GM23338 (cell line): ENCODE data around the gene HTR1D. TPM values are rescaled to one million over a fixed set of nuclear protein-coding genes. Genes with fewer than 3 reads are reported as not detected.

ENCODE experiments used
- ATAC-seq: fragments of 200-7000 bp; cut with Tn5 transposase; 3 replicates; pipeline ENCODE4 v1.9.1; 2020
- DNase-seq: peaks from one replicate; pipeline ENCODE4 v3.0.0-alpha.2; 2015; ENCODE audit warnings: low spot score
- H2AFZ ChIP-seq: fragments of 200-600 bp; sonication (generic); 2 replicates; pipeline ENCODE4 v1.8.0; 2016; ENCODE audit warnings: antibody characterized with exemption, mild to moderate bottlenecking, moderate library complexity
- H3F3A ChIP-seq: fragments of 200-600 bp; sonication (generic); replicated peaks from 2 replicates; pipeline ENCODE4 v1.8.0; 2017; ENCODE audit warnings: antibody characterized with exemption, mixed run types, low read depth
- H3K27ac ChIP-seq: fragments of 200-600 bp; sonication (generic); 2 replicates; pipeline ENCODE4 v1.6.1; 2016; ENCODE audit warnings: low read depth
- H3K27me3 ChIP-seq: fragments of 200-600 bp; sonication (generic); 2 replicates; pipeline ENCODE4 v1.8.0; 2016; ENCODE audit warnings: mild to moderate bottlenecking, mixed run types, moderate library complexity; ENCODE audit not compliant: insufficient read depth
- H3K36me3 ChIP-seq: fragments of 200-600 bp; sonication (generic); 2 replicates; pipeline ENCODE4 v1.8.0; 2016; ENCODE audit warnings: mild to moderate bottlenecking; ENCODE audit not compliant: insufficient read depth
- H3K4me1 ChIP-seq: fragments of 200-600 bp; sonication (generic); 2 replicates; pipeline ENCODE4 v1.8.0; 2016; ENCODE audit warnings: mild to moderate bottlenecking, moderate library complexity; ENCODE audit not compliant: insufficient read depth
- H3K4me2 ChIP-seq: fragments of 200-600 bp; sonication (generic); 2 replicates; pipeline ENCODE4 v1.7.1; 2017; ENCODE audit warnings: mixed run types
- H3K4me3 ChIP-seq: fragments of 200-600 bp; sonication (generic); 2 replicates; pipeline ENCODE4 v1.6.1; 2016; ENCODE audit warnings: mixed run types
- H3K79me2 ChIP-seq: fragments of 200-600 bp; sonication (generic); replicated peaks from 2 replicates; pipeline ENCODE4 v1.8.0; 2017; ENCODE audit warnings: mild to moderate bottlenecking; ENCODE audit not compliant: insufficient read depth
- H3K9me2 ChIP-seq: fragments of 200-600 bp; sonication (generic); 2 replicates; pipeline ENCODE4 v1.8.0; 2017; ENCODE audit not compliant: insufficient read depth
- H4K20me1 ChIP-seq: fragments of 200-600 bp; sonication (generic); replicated peaks from 2 replicates; pipeline ENCODE4 v1.8.0; 2017; ENCODE audit warnings: mild to moderate bottlenecking; ENCODE audit not compliant: insufficient read depth
- H3K27ac Mint-ChIP-seq: 2 replicates; pipeline ENCODE4 v1.8.0; 2020; ENCODE audit warnings: inconsistent platforms, mild to moderate bottlenecking, moderate library complexity, mixed read lengths
- H3K27me3 Mint-ChIP-seq: 3 replicates; pipeline ENCODE4 v1.8.0; 2022; ENCODE audit warnings: low read depth, mild to moderate bottlenecking, moderate library complexity, mixed read lengths, inconsistent platforms; ENCODE audit not compliant: insufficient read depth, poor library complexity
- H3K36me3 Mint-ChIP-seq: 3 replicates; pipeline ENCODE4 v1.8.0; 2021; ENCODE audit warnings: low read depth, mild to moderate bottlenecking, inconsistent platforms, moderate library complexity, mixed read lengths
- H3K4me1 Mint-ChIP-seq: 3 replicates; pipeline ENCODE4 v1.8.0; 2020; ENCODE audit warnings: mild to moderate bottlenecking, inconsistent platforms, mixed read lengths
- H3K4me3 Mint-ChIP-seq: 3 replicates; pipeline ENCODE4 v1.8.0; 2021; ENCODE audit warnings: moderate library complexity, mild to moderate bottlenecking, inconsistent platforms, mixed read lengths
- H3K9me3 Mint-ChIP-seq: 3 replicates; pipeline ENCODE4 v1.8.0; 2020; ENCODE audit warnings: moderate library complexity, mild to moderate bottlenecking, inconsistent platforms, mixed read lengths
- CREB1 ChIP-seq: fragments of 250-450 bp; sonication (Bioruptor Pico); IDR thresholded peaks from 2 replicates; pipeline ENCODE4 v1.5.0; 2020; ENCODE audit warnings: low read depth, mild to moderate bottlenecking, moderate library complexity
- CTCF ChIP-seq, 2 experiments: fragments of 200-600 bp in 1 of 2; sonication (generic) in 1 of 2; conservative IDR thresholded peaks; 2 replicates each; pipeline versions ENCODE4 v1.5.1 to v1.6.1; 2016 to 2017; ENCODE audit warnings: antibody characterized with exemption in 2 of 2, low read depth in 2 of 2, mild to moderate bottlenecking in 2 of 2, moderate library complexity in 1 of 2
- EZH2 ChIP-seq: fragments of 200-600 bp; sonication (generic); IDR thresholded peaks from one replicate; pipeline ENCODE4 v1.8.0; 2017; ENCODE audit warnings: antibody characterized with exemption, mild to moderate bottlenecking, low read depth; ENCODE audit not compliant: unreplicated experiment
- JUNB ChIP-seq: IDR thresholded peaks from one replicate; pipeline ENCODE4 v1.6.1; 2016; ENCODE audit warnings: antibody characterized with exemption; ENCODE audit not compliant: unreplicated experiment
- NANOG ChIP-seq: IDR thresholded peaks from 2 replicates; pipeline ENCODE4 v1.6.1; 2016; ENCODE audit warnings: antibody characterized with exemption, borderline replicate concordance
- STAT1 ChIP-seq: IDR thresholded peaks from one replicate; pipeline ENCODE4 v1.6.1; 2016; ENCODE audit warnings: antibody characterized with exemption; ENCODE audit not compliant: unreplicated experiment
- ZNF114 ChIP-seq: fragments of 250-450 bp; sonication (Bioruptor Pico); IDR thresholded peaks from 2 replicates; pipeline ENCODE4 v1.5.0; 2020; ENCODE audit warnings: mild to moderate bottlenecking, moderate library complexity
- polyA plus RNA-seq: library from polyadenylated mRNA; unstranded; fragments of >200 nt; fragmentation: Nextera tagmentation; extraction: Ambion mirVana; gene quantifications from 2 replicates; pipeline ENCODE4 v1.2.1, GENCODE V29; 2016
- total RNA-seq: library from RNA; depleted of rRNA; stranded (reverse); fragments of >200 nt; shearing (Covaris generic); gene quantifications from 2 replicates; pipeline ENCODE4 v1.2.3, GENCODE V29; 2014
- TF ChIP-seq, protein P1 (sequence below): fragments of 250-450 bp; sonication (Bioruptor Pico); IDR thresholded peaks from 2 replicates; pipeline ENCODE4 v1.5.0; 2020; ENCODE audit warnings: mild to moderate bottlenecking, moderate library complexity
- TF ChIP-seq, protein P2 (sequence below): IDR thresholded peaks from one replicate; pipeline ENCODE4 v1.6.1; 2018; ENCODE audit warnings: antibody characterized with exemption; ENCODE audit not compliant: unreplicated experiment

The HTR1D gene
- total and polyA plus RNA-seq, 2 experiments from 2014 or later = 2.4 to 4.1 TPM

- peaks cover 16% of the 10 kb centered on the region for H3K4me1 Mint-ChIP-seq
- peaks cover 16% of the 10 kb centered on the region; the same call in 1 of the 2 replicates for H3K4me1 ChIP-seq
- peaks cover 20% of the 10 kb centered on the region for H3K27me3 Mint-ChIP-seq
- no peak overlapping the region for H3K4me3 Mint-ChIP-seq
- H3F3A ChIP-seq = 0 out of 2 replicates have a peak, but pooled peaks cover 4% of the 10 kb centered on the region
- DNase-seq = no peak
- ATAC-seq = no peak
- no peak overlapping the region for H3K4me3 ChIP-seq
- H3K36me3 ChIP-seq = no peaks in the 10 kb centered on the region
- H3K9me2 ChIP-seq = no peaks in the 10 kb centered on the region
- H3K79me2 ChIP-seq = no peaks in the 10 kb centered on the region
- no peak overlapping the region for H3K4me2 ChIP-seq
- H4K20me1 ChIP-seq = no peaks in the 10 kb centered on the region
- no peak overlapping the region for H2AFZ ChIP-seq
- no peak overlapping the region for H3K27ac Mint-ChIP-seq
- H3K27me3 ChIP-seq = peaks cover 15% of the 10 kb centered on the region
- TF ChIP-seq STAT1 = no peak
- TF ChIP-seq CREB1 (CRISPR knock-in tag) = no peak
- H3K9me3 Mint-ChIP-seq = no peaks in the 10 kb centered on the region; the same call in 2 of the 3 replicates
- H3K36me3 Mint-ChIP-seq = no peaks in the 10 kb centered on the region
- H3K27ac ChIP-seq = no peak overlapping the region
Observed at GRCh38 chr1:23222742-23223141, 5.4 kb upstream of the HTR1D start.

GRCh38 chr1:23222331-23222730 lies 5.0 kb upstream of the HTR1D start:
- Histone ChIP-seq H3K9me2 (no peaks in the 10 kb centered on the region), H3K79me2 (no peaks in the 10 kb centered on the region), H3K4me2 (no peak overlapping the region), H4K20me1 (no peaks in the 10 kb centered on the region), H3K36me3 (no peaks in the 10 kb centered on the region), H3K27ac (no peak overlapping the region), H3F3A (0 out of 2 replicates have a peak, but pooled peaks cover 5% of the 10 kb centered on the region), H3K4me1 (peaks cover 18% of the 10 kb centered on the region; the same call in 1 of the 2 replicates), H3K4me3 (no peak overlapping the region), H2AFZ (no peak overlapping the region), H3K27me3 (peaks cover 18% of the 10 kb centered on the region)
- no peaks in the 10 kb centered on the region for H3K36me3 Mint-ChIP-seq
- H3K4me1 Mint-ChIP-seq = peaks cover 17% of the 10 kb centered on the region
- ATAC-seq = no peak
- H3K27ac Mint-ChIP-seq = no peak overlapping the region
- no peak overlapping the region for H3K4me3 Mint-ChIP-seq
- H3K9me3 Mint-ChIP-seq = no peaks in the 10 kb centered on the region; the same call in 2 of the 3 replicates
- H3K27me3 Mint-ChIP-seq = peaks cover 21% of the 10 kb centered on the region
- DNase-seq = no peak
- TF ChIP-seq JUNB (no peak), NANOG (no peak), EZH2 (no peak), STAT1 (no peak), CTCF (conservative IDR thresholded peaks at IDR 0.05; ENCODE audit: low read depth in 2 of 2) (no peak), ZNF114 (no peak), CREB1 (CRISPR knock-in tag) (no peak)
- TF ChIP-seq, protein P1, sequence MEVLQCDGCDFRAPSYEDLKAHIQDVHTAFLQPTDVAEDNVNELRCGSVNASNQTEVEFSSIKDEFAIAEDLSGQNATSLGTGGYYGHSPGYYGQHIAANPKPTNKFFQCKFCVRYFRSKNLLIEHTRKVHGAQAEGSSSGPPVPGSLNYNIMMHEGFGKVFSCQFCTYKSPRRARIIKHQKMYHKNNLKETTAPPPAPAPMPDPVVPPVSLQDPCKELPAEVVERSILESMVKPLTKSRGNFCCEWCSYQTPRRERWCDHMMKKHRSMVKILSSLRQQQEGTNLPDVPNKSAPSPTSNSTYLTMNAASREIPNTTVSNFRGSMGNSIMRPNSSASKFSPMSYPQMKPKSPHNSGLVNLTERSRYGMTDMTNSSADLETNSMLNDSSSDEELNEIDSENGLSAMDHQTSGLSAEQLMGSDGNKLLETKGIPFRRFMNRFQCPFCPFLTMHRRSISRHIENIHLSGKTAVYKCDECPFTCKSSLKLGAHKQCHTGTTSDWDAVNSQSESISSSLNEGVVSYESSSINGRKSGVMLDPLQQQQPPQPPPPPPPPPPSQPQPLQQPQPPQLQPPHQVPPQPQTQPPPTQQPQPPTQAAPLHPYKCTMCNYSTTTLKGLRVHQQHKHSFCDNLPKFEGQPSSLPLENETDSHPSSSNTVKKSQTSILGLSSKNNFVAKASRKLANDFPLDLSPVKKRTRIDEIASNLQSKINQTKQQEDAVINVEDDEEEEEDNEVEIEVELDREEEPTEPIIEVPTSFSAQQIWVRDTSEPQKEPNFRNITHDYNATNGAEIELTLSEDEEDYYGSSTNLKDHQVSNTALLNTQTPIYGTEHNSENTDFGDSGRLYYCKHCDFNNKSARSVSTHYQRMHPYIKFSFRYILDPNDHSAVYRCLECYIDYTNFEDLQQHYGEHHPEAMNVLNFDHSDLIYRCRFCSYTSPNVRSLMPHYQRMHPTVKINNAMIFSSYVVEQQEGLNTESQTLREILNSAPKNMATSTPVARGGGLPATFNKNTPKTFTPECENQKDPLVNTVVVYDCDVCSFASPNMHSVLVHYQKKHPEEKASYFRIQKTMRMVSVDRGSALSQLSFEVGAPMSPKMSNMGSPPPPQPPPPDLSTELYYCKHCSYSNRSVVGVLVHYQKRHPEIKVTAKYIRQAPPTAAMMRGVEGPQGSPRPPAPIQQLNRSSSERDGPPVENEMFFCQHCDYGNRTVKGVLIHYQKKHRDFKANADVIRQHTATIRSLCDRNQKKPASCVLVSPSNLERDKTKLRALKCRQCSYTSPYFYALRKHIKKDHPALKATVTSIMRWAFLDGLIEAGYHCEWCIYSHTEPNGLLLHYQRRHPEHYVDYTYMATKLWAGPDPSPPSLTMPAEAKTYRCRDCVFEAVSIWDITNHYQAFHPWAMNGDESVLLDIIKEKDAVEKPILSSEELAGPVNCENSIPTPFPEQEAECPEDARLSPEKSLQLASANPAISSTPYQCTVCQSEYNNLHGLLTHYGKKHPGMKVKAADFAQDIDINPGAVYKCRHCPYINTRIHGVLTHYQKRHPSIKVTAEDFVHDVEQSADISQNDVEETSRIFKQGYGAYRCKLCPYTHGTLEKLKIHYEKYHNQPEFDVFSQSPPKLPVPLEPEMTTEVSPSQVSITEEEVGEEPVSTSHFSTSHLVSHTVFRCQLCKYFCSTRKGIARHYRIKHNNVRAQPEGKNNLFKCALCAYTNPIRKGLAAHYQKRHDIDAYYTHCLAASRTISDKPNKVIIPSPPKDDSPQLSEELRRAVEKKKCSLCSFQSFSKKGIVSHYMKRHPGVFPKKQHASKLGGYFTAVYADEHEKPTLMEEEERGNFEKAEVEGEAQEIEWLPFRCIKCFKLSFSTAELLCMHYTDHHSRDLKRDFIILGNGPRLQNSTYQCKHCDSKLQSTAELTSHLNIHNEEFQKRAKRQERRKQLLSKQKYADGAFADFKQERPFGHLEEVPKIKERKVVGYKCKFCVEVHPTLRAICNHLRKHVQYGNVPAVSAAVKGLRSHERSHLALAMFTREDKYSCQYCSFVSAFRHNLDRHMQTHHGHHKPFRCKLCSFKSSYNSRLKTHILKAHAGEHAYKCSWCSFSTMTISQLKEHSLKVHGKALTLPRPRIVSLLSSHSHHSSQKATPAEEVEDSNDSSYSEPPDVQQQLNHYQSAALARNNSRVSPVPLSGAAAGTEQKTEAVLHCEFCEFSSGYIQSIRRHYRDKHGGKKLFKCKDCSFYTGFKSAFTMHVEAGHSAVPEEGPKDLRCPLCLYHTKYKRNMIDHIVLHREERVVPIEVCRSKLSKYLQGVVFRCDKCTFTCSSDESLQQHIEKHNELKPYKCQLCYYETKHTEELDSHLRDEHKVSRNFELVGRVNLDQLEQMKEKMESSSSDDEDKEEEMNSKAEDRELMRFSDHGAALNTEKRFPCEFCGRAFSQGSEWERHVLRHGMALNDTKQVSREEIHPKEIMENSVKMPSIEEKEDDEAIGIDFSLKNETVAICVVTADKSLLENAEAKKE (CRISPR knock-in tag) = no peak
- TF ChIP-seq, protein P2, sequence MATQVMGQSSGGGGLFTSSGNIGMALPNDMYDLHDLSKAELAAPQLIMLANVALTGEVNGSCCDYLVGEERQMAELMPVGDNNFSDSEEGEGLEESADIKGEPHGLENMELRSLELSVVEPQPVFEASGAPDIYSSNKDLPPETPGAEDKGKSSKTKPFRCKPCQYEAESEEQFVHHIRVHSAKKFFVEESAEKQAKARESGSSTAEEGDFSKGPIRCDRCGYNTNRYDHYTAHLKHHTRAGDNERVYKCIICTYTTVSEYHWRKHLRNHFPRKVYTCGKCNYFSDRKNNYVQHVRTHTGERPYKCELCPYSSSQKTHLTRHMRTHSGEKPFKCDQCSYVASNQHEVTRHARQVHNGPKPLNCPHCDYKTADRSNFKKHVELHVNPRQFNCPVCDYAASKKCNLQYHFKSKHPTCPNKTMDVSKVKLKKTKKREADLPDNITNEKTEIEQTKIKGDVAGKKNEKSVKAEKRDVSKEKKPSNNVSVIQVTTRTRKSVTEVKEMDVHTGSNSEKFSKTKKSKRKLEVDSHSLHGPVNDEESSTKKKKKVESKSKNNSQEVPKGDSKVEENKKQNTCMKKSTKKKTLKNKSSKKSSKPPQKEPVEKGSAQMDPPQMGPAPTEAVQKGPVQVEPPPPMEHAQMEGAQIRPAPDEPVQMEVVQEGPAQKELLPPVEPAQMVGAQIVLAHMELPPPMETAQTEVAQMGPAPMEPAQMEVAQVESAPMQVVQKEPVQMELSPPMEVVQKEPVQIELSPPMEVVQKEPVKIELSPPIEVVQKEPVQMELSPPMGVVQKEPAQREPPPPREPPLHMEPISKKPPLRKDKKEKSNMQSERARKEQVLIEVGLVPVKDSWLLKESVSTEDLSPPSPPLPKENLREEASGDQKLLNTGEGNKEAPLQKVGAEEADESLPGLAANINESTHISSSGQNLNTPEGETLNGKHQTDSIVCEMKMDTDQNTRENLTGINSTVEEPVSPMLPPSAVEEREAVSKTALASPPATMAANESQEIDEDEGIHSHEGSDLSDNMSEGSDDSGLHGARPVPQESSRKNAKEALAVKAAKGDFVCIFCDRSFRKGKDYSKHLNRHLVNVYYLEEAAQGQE = no peak
